Hepatocyte (in vitro differentiated cells): ENCODE data around the gene ASB12. TPM values are rescaled to one million over a fixed set of nuclear protein-coding genes. Genes with fewer than 3 reads are reported as not detected.

Experiments
- DNase-seq: peaks from one replicate; pipeline ENCODE4 v3.0.0-alpha.2; 2016; ENCODE audit warnings: low spot score
- H2AFZ ChIP-seq: fragments of 200-600 bp; sonication (generic); 2 replicates; pipeline ENCODE4 v1.6.0; 2016; ENCODE audit warnings: antibody characterized with exemption, mild to moderate bottlenecking
- H3K27ac ChIP-seq: fragments of 200-600 bp; sonication (generic); 2 replicates; pipeline ENCODE4 v1.5.1; 2016; ENCODE audit warnings: mild to moderate bottlenecking
- H3K27me3 ChIP-seq: fragments of 200-600 bp; sonication (generic); 2 replicates; pipeline ENCODE4 v1.6.1; 2016
- H3K36me3 ChIP-seq: fragments of 200-600 bp; sonication (generic); replicated peaks from 2 replicates; pipeline ENCODE4 v1.5.1; 2016; ENCODE audit warnings: low read depth; ENCODE audit not compliant: insufficient read depth
- H3K4me1 ChIP-seq: fragments of 200-600 bp; sonication (generic); 2 replicates; pipeline ENCODE4 v1.5.1; 2016; ENCODE audit warnings: mild to moderate bottlenecking, moderate library complexity; ENCODE audit not compliant: insufficient read depth
- H3K4me2 ChIP-seq: fragments of 200-600 bp; sonication (generic); 2 replicates; pipeline ENCODE4 v1.6.0; 2016
- H3K4me3 ChIP-seq: fragments of 200-600 bp; sonication (generic); 2 replicates; pipeline ENCODE4 v1.5.1; 2016; ENCODE audit warnings: mild to moderate bottlenecking
- H3K79me2 ChIP-seq: fragments of 200-600 bp; sonication (generic); 2 replicates; pipeline ENCODE4 v1.6.0; 2017; ENCODE audit warnings: mild to moderate bottlenecking
- H3K9me2 ChIP-seq: fragments of 200-600 bp; sonication (generic); replicated peaks from 2 replicates; pipeline ENCODE4 v1.6.0; 2017; ENCODE audit warnings: mild to moderate bottlenecking; ENCODE audit not compliant: insufficient read depth
- H3K9me3 ChIP-seq: fragments of 200-600 bp; sonication (generic); 2 replicates; pipeline ENCODE4 v1.5.1; 2016; ENCODE audit warnings: low read depth, mild to moderate bottlenecking
- H4K20me1 ChIP-seq: fragments of 200-600 bp; sonication (generic); 2 replicates; pipeline ENCODE4 v1.6.0; 2016; ENCODE audit warnings: mild to moderate bottlenecking; ENCODE audit not compliant: insufficient read depth, poor library complexity, severe bottlenecking
- EZH2 ChIP-seq: fragments of 200-600 bp; sonication (generic); IDR thresholded peaks from 2 replicates; pipeline ENCODE4 v1.6.1; 2016; ENCODE audit warnings: antibody characterized with exemption, mild to moderate bottlenecking, borderline replicate concordance
- EZH2phosphoT487 ChIP-seq: fragments of 200-600 bp; sonication (generic); IDR thresholded peaks from one replicate; pipeline ENCODE4 v1.6.1; 2018; ENCODE audit warnings: antibody characterized with exemption, mild to moderate bottlenecking, low read depth, moderate library complexity; ENCODE audit not compliant: unreplicated experiment, severe bottlenecking
- WGBS: methylation state at CpG from one replicate; pipeline ENCODE4 v1.1.6; 2016; ENCODE audit warnings: low lambda C conversion rate; ENCODE audit errors: missing lambda C conversion rate; 5-methylcytosine and 5-hydroxymethylcytosine counted together
- polyA plus RNA-seq: library from polyadenylated mRNA; unstranded; fragments of >200 nt; fragmentation: Nextera tagmentation; extraction: Ambion mirVana; gene quantifications from 2 replicates; pipeline ENCODE4 v1.2.1, GENCODE V29; 2016
- total RNA-seq: library from RNA; depleted of rRNA; stranded (reverse); fragments of >200 nt; gene quantifications from 2 replicates; pipeline ENCODE4 v1.2.3, GENCODE V29; 2014
- TF ChIP-seq, protein P1 (sequence below): fragments of 200-600 bp; sonication (generic); IDR thresholded peaks from 2 replicates; pipeline ENCODE4 v1.5.1; 2016; ENCODE audit warnings: antibody characterized with exemption, mild to moderate bottlenecking; ENCODE audit not compliant: poor library complexity

ASB12 gene
- total and polyA plus RNA-seq, 2 experiments from 2014 or later, result 0.48 TPM; not detected in 1

DNA sequence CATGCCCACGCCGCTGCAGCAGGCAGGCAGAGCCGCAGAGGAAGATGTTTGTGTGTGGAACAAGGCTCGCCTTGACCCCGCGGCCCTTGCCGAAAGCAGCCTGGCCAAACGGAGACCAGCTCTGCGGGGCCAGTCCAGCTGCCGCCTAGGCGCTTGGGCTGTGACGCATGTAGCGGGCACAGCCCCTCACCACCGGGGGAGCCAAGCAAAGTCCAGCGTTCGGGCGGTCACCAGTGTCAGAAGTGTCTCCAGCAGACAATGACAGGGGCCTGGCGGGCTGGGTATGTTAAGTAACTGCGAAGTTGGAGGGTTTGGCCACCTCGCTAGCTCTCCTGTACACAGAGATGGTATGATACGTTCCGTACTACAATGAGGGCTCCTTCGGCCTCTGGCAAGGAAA lies 26.2 kb downstream of the ASB12 start:
- Histone ChIP-seq H3K4me3 (peak overlapping the region; percentile 61), H2AFZ (peak overlapping the region; percentile 45), H3K36me3 (no peaks in the 10 kb centered on the region), H3K9me3 (no peaks in the 10 kb centered on the region), H3K9me2 (no peaks in the 10 kb centered on the region), H3K4me1 (peaks cover 10% of the 10 kb centered on the region), H4K20me1 (no peaks in the 10 kb centered on the region), H3K27me3 (no peaks in the 10 kb centered on the region), H3K27ac (peak overlapping the region; percentile 98), H3K79me2 (peaks cover 9% of the 10 kb centered on the region), H3K4me2 (peak overlapping the region; percentile 89)
- DNase-seq, result peak; percentile 31
- 56% methylated on average over 23 of the region's 23 CpGs for WGBS
- TF ChIP-seq EZH2 (no peak), EZH2phosphoT487 (no peak)
- TF ChIP-seq, protein P1, sequence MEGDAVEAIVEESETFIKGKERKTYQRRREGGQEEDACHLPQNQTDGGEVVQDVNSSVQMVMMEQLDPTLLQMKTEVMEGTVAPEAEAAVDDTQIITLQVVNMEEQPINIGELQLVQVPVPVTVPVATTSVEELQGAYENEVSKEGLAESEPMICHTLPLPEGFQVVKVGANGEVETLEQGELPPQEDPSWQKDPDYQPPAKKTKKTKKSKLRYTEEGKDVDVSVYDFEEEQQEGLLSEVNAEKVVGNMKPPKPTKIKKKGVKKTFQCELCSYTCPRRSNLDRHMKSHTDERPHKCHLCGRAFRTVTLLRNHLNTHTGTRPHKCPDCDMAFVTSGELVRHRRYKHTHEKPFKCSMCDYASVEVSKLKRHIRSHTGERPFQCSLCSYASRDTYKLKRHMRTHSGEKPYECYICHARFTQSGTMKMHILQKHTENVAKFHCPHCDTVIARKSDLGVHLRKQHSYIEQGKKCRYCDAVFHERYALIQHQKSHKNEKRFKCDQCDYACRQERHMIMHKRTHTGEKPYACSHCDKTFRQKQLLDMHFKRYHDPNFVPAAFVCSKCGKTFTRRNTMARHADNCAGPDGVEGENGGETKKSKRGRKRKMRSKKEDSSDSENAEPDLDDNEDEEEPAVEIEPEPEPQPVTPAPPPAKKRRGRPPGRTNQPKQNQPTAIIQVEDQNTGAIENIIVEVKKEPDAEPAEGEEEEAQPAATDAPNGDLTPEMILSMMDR, result no peak

DNA sequence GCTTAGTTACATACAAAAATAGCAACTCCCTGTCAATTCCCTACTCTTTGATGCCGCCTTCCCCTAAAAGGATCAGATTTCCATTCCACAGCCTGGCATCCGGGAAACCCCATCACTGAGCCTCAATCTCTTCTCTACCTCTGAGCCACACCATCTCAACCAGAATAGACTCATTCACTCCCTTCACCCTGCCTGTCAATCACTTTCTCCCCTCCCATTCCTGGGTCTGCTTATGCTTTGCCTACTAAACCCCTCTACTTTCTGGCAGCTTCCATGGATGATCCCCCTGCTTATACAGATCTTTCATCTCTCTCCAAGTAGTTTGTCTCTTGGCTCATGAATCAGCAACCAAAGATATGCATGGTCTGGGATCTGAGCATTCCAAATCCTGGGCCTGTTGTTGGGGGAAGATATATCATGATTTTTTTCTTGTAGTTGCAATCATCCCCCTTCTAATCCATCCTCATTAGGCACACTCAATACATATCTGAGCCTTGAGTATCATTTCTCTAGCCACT lies 27.5 kb downstream of the ASB12 start:
- Histone ChIP-seq H3K9me3 (no peaks in the 10 kb centered on the region), H3K4me2 (no peak overlapping the region), H3K27me3 (no peaks in the 10 kb centered on the region), H3K27ac (no peak overlapping the region), H2AFZ (no peak overlapping the region), H3K79me2 (peaks cover 9% of the 10 kb centered on the region), H3K4me3 (no peak overlapping the region), H4K20me1 (no peaks in the 10 kb centered on the region), H3K4me1 (peaks cover 10% of the 10 kb centered on the region), H3K9me2 (no peaks in the 10 kb centered on the region), H3K36me3 (no peaks in the 10 kb centered on the region)
- DNase-seq, result no peak
- TF ChIP-seq, protein P1, result no peak
- TF ChIP-seq EZH2phosphoT487 (no peak), EZH2 (no peak)
- WGBS, result 58% methylated on average over 2 of the region's 2 CpGs

DNA sequence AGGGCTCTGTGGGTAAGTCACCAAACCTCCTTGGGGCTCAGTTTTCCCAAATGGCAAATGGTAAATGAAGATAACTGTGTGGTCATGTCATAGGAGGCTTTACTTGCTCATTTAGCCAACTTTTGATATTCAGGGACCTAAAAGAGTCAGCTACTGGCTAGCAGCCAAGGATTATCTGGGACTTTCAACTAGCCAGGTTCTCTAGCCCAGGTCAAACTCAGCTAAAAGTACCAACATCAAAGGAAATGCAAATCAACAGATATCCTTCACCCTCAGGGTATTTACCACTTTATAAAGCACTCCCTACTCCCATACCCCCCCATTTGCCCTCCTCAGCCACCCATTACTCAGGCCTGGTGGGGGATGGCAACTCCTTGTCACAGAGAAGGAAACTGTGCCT lies 32.4 kb downstream of the ASB12 start:
- H3K9me2 ChIP-seq, result no peaks in the 10 kb centered on the region
- H3K79me2 ChIP-seq, result peaks cover 4% of the 10 kb centered on the region
- H3K9me3 ChIP-seq, result no peaks in the 10 kb centered on the region
- no peaks in the 10 kb centered on the region for H3K36me3 ChIP-seq
- no peaks in the 10 kb centered on the region for H3K4me1 ChIP-seq
- no peak overlapping the region for H2AFZ ChIP-seq
- H4K20me1 ChIP-seq, result no peaks in the 10 kb centered on the region
- H3K27me3 ChIP-seq, result no peaks in the 10 kb centered on the region
- DNase-seq, result no peak
- no peak overlapping the region for H3K27ac ChIP-seq
- TF ChIP-seq EZH2phosphoT487, result no peak
- TF ChIP-seq, protein P1, result no peak
- TF ChIP-seq EZH2, result no peak
- no peak overlapping the region for H3K4me3 ChIP-seq
- H3K4me2 ChIP-seq, result no peak overlapping the region

DNA sequence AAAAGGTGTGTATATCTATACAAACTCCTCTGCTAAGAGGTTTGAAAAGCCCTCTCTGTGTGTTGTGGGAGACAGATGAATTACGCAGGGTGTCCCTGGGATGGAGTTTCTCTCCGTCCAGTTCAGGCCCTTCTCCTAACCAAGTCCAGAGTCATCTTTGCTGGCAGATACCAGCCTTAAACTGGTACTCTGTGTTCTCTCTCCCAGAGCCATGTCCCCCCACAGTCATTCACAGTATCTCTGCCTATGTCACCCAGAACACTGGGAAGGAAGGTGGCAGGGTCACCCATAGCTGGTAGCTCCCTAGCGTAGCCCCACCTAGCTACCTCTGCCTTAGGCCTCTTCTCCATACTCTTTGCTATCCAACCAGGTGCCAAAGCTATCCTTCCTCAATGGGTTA lies 33.8 kb downstream of the ASB12 start:
- Histone ChIP-seq H3K36me3 (no peaks in the 10 kb centered on the region), H3K9me3 (no peaks in the 10 kb centered on the region), H3K27me3 (no peaks in the 10 kb centered on the region), H3K9me2 (no peaks in the 10 kb centered on the region), H4K20me1 (no peaks in the 10 kb centered on the region), H2AFZ (no peak overlapping the region), H3K79me2 (peaks cover 4% of the 10 kb centered on the region), H3K4me3 (no peak overlapping the region), H3K4me1 (no peaks in the 10 kb centered on the region), H3K27ac (no peak overlapping the region), H3K4me2 (no peak overlapping the region)
- TF ChIP-seq EZH2phosphoT487 (no peak), EZH2 (no peak)
- TF ChIP-seq, protein P1, result no peak
- DNase-seq, result no peak
- 89% methylated on average over 3 of the region's 3 CpGs for WGBS
